NT2/D1 (cell line): ENCODE data around the gene NRXN3.
A peak's percentile ranks its signal among the peaks of the same experiment; 100 is the strongest.

Experiments used
- DNase-seq: peaks from one replicate; pipeline ENCODE4 v3.0.0-alpha.2; 2011; ENCODE audit warnings: low read depth, low spot score
- H3K27me3 ChIP-seq: 2 replicates; pipeline ENCODE4 v1.6.0; 2011; ENCODE audit warnings: mild to moderate bottlenecking; ENCODE audit not compliant: insufficient read length, insufficient read depth
- H3K36me3 ChIP-seq: 2 replicates; pipeline ENCODE4 v1.6.1; 2011; ENCODE audit warnings: mild to moderate bottlenecking, low read length, mixed read lengths; ENCODE audit not compliant: insufficient read depth, insufficient read length
- H3K4me1 ChIP-seq: 2 replicates; pipeline ENCODE4 v1.5.1; 2011; ENCODE audit not compliant: insufficient read depth, insufficient read length
- H3K4me3 ChIP-seq: 2 replicates; pipeline ENCODE4 v1.5.1; 2011; ENCODE audit warnings: low read depth; ENCODE audit not compliant: insufficient read length
- H3K9ac ChIP-seq: 2 replicates; pipeline ENCODE4 v1.6.0; 2011; ENCODE audit warnings: low read depth; ENCODE audit not compliant: insufficient read length
- H3K9me3 ChIP-seq: 2 replicates; pipeline ENCODE4 v1.5.1; 2011; ENCODE audit warnings: mild to moderate bottlenecking, low read length; ENCODE audit not compliant: insufficient read depth
- SUZ12 ChIP-seq: IDR thresholded peaks from 2 replicates; pipeline ENCODE4 v1.6.1; 2011; ENCODE audit not compliant: insufficient read length, insufficient read depth; ENCODE audit errors: extremely low read depth
- YY1 ChIP-seq: IDR thresholded peaks from 2 replicates; pipeline ENCODE4 v1.6.1; 2011; ENCODE audit not compliant: insufficient read length, insufficient read depth
- ZNF274 ChIP-seq: IDR thresholded peaks from 2 replicates; pipeline ENCODE4 v1.6.1; 2011; ENCODE audit warnings: mild to moderate bottlenecking, low read depth, low read length

The NRXN3 gene

GRCh38 chr14:78927261-78927660 is 757.1 kb downstream of the NRXN3 start:
- no peak overlapping the region for H3K9ac ChIP-seq
- no peaks in the 10 kb centered on the region for H3K9me3 ChIP-seq
- no peaks in the 10 kb centered on the region for H3K36me3 ChIP-seq
- H3K4me1 ChIP-seq: no peaks in the 10 kb centered on the region
- H3K27me3 ChIP-seq: no peaks in the 10 kb centered on the region
- TF ChIP-seq YY1: no peak
- TF ChIP-seq SUZ12: no peak
- no peak for TF ChIP-seq ZNF274
- H3K4me3 ChIP-seq: no peak overlapping the region
- no peak for DNase-seq

- DNase-seq: no peak
- Histone ChIP-seq H3K27me3 (no peaks in the 10 kb centered on the region), H3K36me3 (no peaks in the 10 kb centered on the region), H3K9me3 (no peaks in the 10 kb centered on the region), H3K4me1 (no peaks in the 10 kb centered on the region), H3K4me3 (no peak overlapping the region), H3K9ac (no peak overlapping the region)
- TF ChIP-seq ZNF274: no peak
- TF ChIP-seq SUZ12: no peak
- TF ChIP-seq YY1: no peak
These were observed 763.0 kb downstream of the NRXN3 start for GRCh38 chr14:78933166-78933565.

- Histone ChIP-seq H3K4me3 (no peak overlapping the region), H3K9ac (no peak overlapping the region), H3K27me3 (no peaks in the 10 kb centered on the region), H3K36me3 (no peaks in the 10 kb centered on the region), H3K9me3 (no peaks in the 10 kb centered on the region), H3K4me1 (no peaks in the 10 kb centered on the region)
- no peak for TF ChIP-seq ZNF274
- TF ChIP-seq YY1: no peak
- TF ChIP-seq SUZ12: no peak
- DNase-seq: peak; percentile 20
These were observed 763.9 kb downstream of the NRXN3 start for GRCh38 chr14:78933948-78934524.

GRCh38 chr14:78946949-78947348 is 776.8 kb downstream of the NRXN3 start:
- no peaks in the 10 kb centered on the region for H3K27me3 ChIP-seq
- H3K36me3 ChIP-seq: no peaks in the 10 kb centered on the region
- TF ChIP-seq ZNF274 (no peak), YY1 (no peak), SUZ12 (no peak)
- no peak overlapping the region for H3K9ac ChIP-seq
- H3K9me3 ChIP-seq: no peaks in the 10 kb centered on the region
- H3K4me1 ChIP-seq: no peaks in the 10 kb centered on the region
- no peak overlapping the region for H3K4me3 ChIP-seq
- DNase-seq: no peak

GRCh38 chr14:78947681-78948080 is 777.5 kb downstream of the NRXN3 start:
- Histone ChIP-seq H3K9ac (no peak overlapping the region), H3K9me3 (no peaks in the 10 kb centered on the region), H3K4me3 (no peak overlapping the region), H3K36me3 (no peaks in the 10 kb centered on the region), H3K4me1 (no peaks in the 10 kb centered on the region), H3K27me3 (no peaks in the 10 kb centered on the region)
- TF ChIP-seq YY1: no peak
- TF ChIP-seq SUZ12: no peak
- TF ChIP-seq ZNF274: no peak
- no peak for DNase-seq

- no peak for TF ChIP-seq SUZ12
- TF ChIP-seq ZNF274: no peak
- TF ChIP-seq YY1: no peak
- H3K9ac ChIP-seq: no peak overlapping the region
- no peaks in the 10 kb centered on the region for H3K36me3 ChIP-seq
- no peak for DNase-seq
- no peaks in the 10 kb centered on the region for H3K9me3 ChIP-seq
- H3K4me1 ChIP-seq: no peaks in the 10 kb centered on the region
- H3K4me3 ChIP-seq: no peak overlapping the region
- no peaks in the 10 kb centered on the region for H3K27me3 ChIP-seq
These were observed 780.5 kb downstream of the NRXN3 start for GRCh38 chr14:78950649-78951048.

- TF ChIP-seq YY1 (no peak), SUZ12 (no peak), ZNF274 (no peak)
- Histone ChIP-seq H3K36me3 (no peaks in the 10 kb centered on the region), H3K4me1 (no peaks in the 10 kb centered on the region), H3K9me3 (no peaks in the 10 kb centered on the region), H3K27me3 (no peaks in the 10 kb centered on the region), H3K4me3 (no peak overlapping the region), H3K9ac (no peak overlapping the region)
- no peak for DNase-seq
These were observed 781.4 kb downstream of the NRXN3 start for GRCh38 chr14:78951602-78952001.
